ENCODE results near the gene CSNK1G1.
A peak's percentile ranks its signal among the peaks of the same experiment; 100 is the strongest.

CSNK1G1 gene

DNA sequence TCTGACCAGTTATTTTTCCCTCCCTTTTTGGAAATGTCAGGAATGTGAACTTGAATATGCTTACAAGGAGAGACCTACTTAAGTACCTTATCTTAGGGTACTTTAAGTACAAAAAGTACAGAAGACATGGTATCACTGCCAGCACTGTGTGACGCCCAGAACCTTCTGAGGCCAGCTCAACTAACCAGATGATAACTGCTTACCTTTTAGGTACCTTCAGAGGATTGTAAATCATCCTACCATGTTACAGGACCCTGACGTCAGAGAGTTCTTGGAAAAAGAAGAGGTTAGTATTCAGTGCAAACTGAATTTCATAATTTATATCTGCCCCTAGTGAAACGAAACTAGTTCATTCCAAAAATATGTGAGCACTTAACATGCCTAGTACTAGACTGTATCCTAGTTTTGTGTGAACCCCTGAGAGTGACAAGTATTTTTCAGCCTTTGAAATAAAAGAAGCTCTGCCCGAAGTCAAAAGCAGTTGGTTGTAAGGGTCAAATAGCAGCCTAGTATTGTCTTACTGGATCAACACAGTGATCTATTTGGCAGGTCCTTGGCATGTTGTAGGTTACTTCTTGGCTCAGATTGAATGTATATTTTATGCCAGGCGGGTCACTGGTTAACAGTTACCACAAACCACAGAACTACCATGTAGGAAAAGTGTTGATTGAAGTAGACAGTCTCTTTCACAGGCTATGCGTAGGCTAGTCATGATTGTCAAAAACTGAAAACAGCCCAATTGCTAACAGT, 228.3 kb downstream of the CSNK1G1 start:
- Histone ChIP-seq H3K4me1 (ENCODE audit: control insufficient read depth in 2 of 2, insufficient read depth in 1 of 2, low read depth in 1 of 2, low read length in 2 of 2) (no peaks in the 10 kb centered on the region), H3K23ac (ENCODE audit: low read depth, low read length, poor library complexity) (no peak overlapping the region), H3K4me2 (ENCODE audit: insufficient read depth, low read length, poor library complexity, severe bottlenecking) (no peak overlapping the region), H4K91ac (ENCODE audit: low read depth, low read length, poor library complexity) (no peak overlapping the region), H3K27ac (replicated peaks; ENCODE audit: low read length) (no peak overlapping the region), H2AFZ (ENCODE audit: low read length) (no peak overlapping the region), H2BK15ac (ENCODE audit: low read length) (no peak overlapping the region), H3K4me3 (ENCODE audit: low read length in 2 of 2) (no peak overlapping the region), H2AK5ac (ENCODE audit: low read depth, low read length) (no peak overlapping the region), H2BK12ac (ENCODE audit: low read length) (no peak overlapping the region), H2BK5ac (ENCODE audit: low read length) (no peak overlapping the region), H3K4ac (ENCODE audit: low read length) (no peak overlapping the region), H3K18ac (ENCODE audit: low read length) (no peak overlapping the region), H4K8ac (ENCODE audit: low read depth, low read length) (no peak overlapping the region), H3K9ac (ENCODE audit: low read depth, low read length, poor library complexity) (no peak overlapping the region), H3K36me3 (replicated peaks in 1 of 2; ENCODE audit: control insufficient read depth in 2 of 2, insufficient read depth in 2 of 2, low read length in 2 of 2) (peaks cover 46 to 94% of the 10 kb centered on the region in 2 donors), H2BK120ac (ENCODE audit: low read depth, low read length) (no peak overlapping the region), H3K9me3 (replicated peaks in 1 of 2; ENCODE audit: control insufficient read depth in 2 of 2, insufficient read depth in 1 of 2, low read depth in 1 of 2, low read length in 2 of 2) (no peaks in the 10 kb centered on the region), H3K79me1 (ENCODE audit: low read depth, low read length) (no peaks in the 10 kb centered on the region), H3K14ac (ENCODE audit: low read length) (no peak overlapping the region), H3K27me3 (ENCODE audit: control insufficient read depth in 3 of 3, insufficient read depth in 3 of 3, low read depth in 1 of 3, low read length in 3 of 3) (no peaks in the 10 kb centered on the region)
- WGBS, 2 donors (ENCODE audit: extremely low coverage in 2 of 2, insufficient read length in 2 of 2, insufficient replicate concordance in 1 of 2), result no CpG with 5 or more reads among the region's 6 CpGs
- DNase-seq (ENCODE audit: low spot score), result no peak

- no peak overlapping the region for H2BK5ac ChIP-seq (ENCODE audit: low read length)
- no peak overlapping the region for H2BK15ac ChIP-seq (ENCODE audit: low read length)
- no peak overlapping the region for H2BK120ac ChIP-seq (ENCODE audit: low read depth, low read length)
- H3K36me3 ChIP-seq (replicated peaks in 1 of 2; ENCODE audit: control insufficient read depth in 2 of 2, insufficient read depth in 2 of 2, low read length in 2 of 2), result peaks cover 37 to 94% of the 10 kb centered on the region in 2 donors
- no peak for DNase-seq (ENCODE audit: low spot score)
- H3K4me3 ChIP-seq (ENCODE audit: low read length in 2 of 2), result no peak overlapping the region
- WGBS, 2 donors (ENCODE audit: extremely low coverage in 2 of 2, insufficient read length in 2 of 2, insufficient replicate concordance in 1 of 2), result no CpG with 5 or more reads among the region's 3 CpGs
- no peak overlapping the region for H4K8ac ChIP-seq (ENCODE audit: low read depth, low read length)
- H3K23ac ChIP-seq (ENCODE audit: low read depth, low read length, poor library complexity), result no peak overlapping the region
- no peak overlapping the region for H2AK5ac ChIP-seq (ENCODE audit: low read depth, low read length)
- no peak overlapping the region for H3K4ac ChIP-seq (ENCODE audit: low read length)
- H3K79me1 ChIP-seq (ENCODE audit: low read depth, low read length), result no peaks in the 10 kb centered on the region
- H3K14ac ChIP-seq (ENCODE audit: low read length), result no peak overlapping the region
- H2BK12ac ChIP-seq (ENCODE audit: low read length), result no peak overlapping the region
- H3K27ac ChIP-seq (replicated peaks; ENCODE audit: low read length), result no peak overlapping the region
- no peak overlapping the region for H2AFZ ChIP-seq (ENCODE audit: low read length)
- no peak overlapping the region for H3K9ac ChIP-seq (ENCODE audit: low read depth, low read length, poor library complexity)
- H4K91ac ChIP-seq (ENCODE audit: low read depth, low read length, poor library complexity), result no peak overlapping the region
- H3K4me2 ChIP-seq (ENCODE audit: insufficient read depth, low read length, poor library complexity, severe bottlenecking), result no peak overlapping the region
- no peaks in the 10 kb centered on the region for H3K27me3 ChIP-seq (ENCODE audit: control insufficient read depth in 3 of 3, insufficient read depth in 3 of 3, low read depth in 1 of 3, low read length in 3 of 3)
- no peaks in the 10 kb centered on the region for H3K4me1 ChIP-seq (ENCODE audit: control insufficient read depth in 2 of 2, insufficient read depth in 1 of 2, low read depth in 1 of 2, low read length in 2 of 2)
- H3K9me3 ChIP-seq (replicated peaks in 1 of 2; ENCODE audit: control insufficient read depth in 2 of 2, insufficient read depth in 1 of 2, low read depth in 1 of 2, low read length in 2 of 2), result no peaks in the 10 kb centered on the region
- H3K18ac ChIP-seq (ENCODE audit: low read length), result no peak overlapping the region
These were observed 230.0 kb downstream of the CSNK1G1 start for GRCh38 chr15:64125978-64126377.

- H3K79me1 ChIP-seq (ENCODE audit: low read depth, low read length), result no peaks in the 10 kb centered on the region
- no peak overlapping the region for H2BK12ac ChIP-seq (ENCODE audit: low read length)
- no peak for DNase-seq (ENCODE audit: low spot score)
- H4K91ac ChIP-seq (ENCODE audit: low read depth, low read length, poor library complexity), result no peak overlapping the region
- no peak overlapping the region for H2BK120ac ChIP-seq (ENCODE audit: low read depth, low read length)
- H3K23ac ChIP-seq (ENCODE audit: low read depth, low read length, poor library complexity), result no peak overlapping the region
- WGBS, 2 donors (ENCODE audit: extremely low coverage in 2 of 2, insufficient read length in 2 of 2, insufficient replicate concordance in 1 of 2), result no CpG with 5 or more reads among the region's 3 CpGs
- peaks cover 33 to 95% of the 10 kb centered on the region in 2 donors for H3K36me3 ChIP-seq (replicated peaks in 1 of 2; ENCODE audit: control insufficient read depth in 2 of 2, insufficient read depth in 2 of 2, low read length in 2 of 2)
- no peak overlapping the region for H2AK5ac ChIP-seq (ENCODE audit: low read depth, low read length)
- H3K4ac ChIP-seq (ENCODE audit: low read length), result no peak overlapping the region
- no peak overlapping the region for H3K14ac ChIP-seq (ENCODE audit: low read length)
- H2BK15ac ChIP-seq (ENCODE audit: low read length), result no peak overlapping the region
- H2AFZ ChIP-seq (ENCODE audit: low read length), result no peak overlapping the region
- H3K4me1 ChIP-seq (ENCODE audit: control insufficient read depth in 2 of 2, insufficient read depth in 1 of 2, low read depth in 1 of 2, low read length in 2 of 2), result no peaks in the 10 kb centered on the region
- H2BK5ac ChIP-seq (ENCODE audit: low read length), result no peak overlapping the region
- no peak overlapping the region for H3K27ac ChIP-seq (replicated peaks; ENCODE audit: low read length)
- no peak overlapping the region for H3K9ac ChIP-seq (ENCODE audit: low read depth, low read length, poor library complexity)
- no peaks in the 10 kb centered on the region for H3K9me3 ChIP-seq (replicated peaks in 1 of 2; ENCODE audit: control insufficient read depth in 2 of 2, insufficient read depth in 1 of 2, low read depth in 1 of 2, low read length in 2 of 2)
- H3K4me2 ChIP-seq (ENCODE audit: insufficient read depth, low read length, poor library complexity, severe bottlenecking), result no peak overlapping the region
- H3K4me3 ChIP-seq (ENCODE audit: low read length in 2 of 2), result no peak overlapping the region
- H3K18ac ChIP-seq (ENCODE audit: low read length), result no peak overlapping the region
- no peaks in the 10 kb centered on the region for H3K27me3 ChIP-seq (ENCODE audit: control insufficient read depth in 3 of 3, insufficient read depth in 3 of 3, low read depth in 1 of 3, low read length in 3 of 3)
- H4K8ac ChIP-seq (ENCODE audit: low read depth, low read length), result no peak overlapping the region
These were observed 233.0 kb downstream of the CSNK1G1 start for GRCh38 chr15:64122936-64123351.

GRCh38 chr15:64122444-64122843, 233.5 kb downstream of the CSNK1G1 start:
- Histone ChIP-seq H2BK15ac (ENCODE audit: low read length) (no peak overlapping the region), H3K14ac (ENCODE audit: low read length) (no peak overlapping the region), H3K9ac (ENCODE audit: low read depth, low read length, poor library complexity) (no peak overlapping the region), H3K79me1 (ENCODE audit: low read depth, low read length) (no peaks in the 10 kb centered on the region), H2BK5ac (ENCODE audit: low read length) (no peak overlapping the region), H3K27ac (replicated peaks; ENCODE audit: low read length) (no peak overlapping the region), H4K8ac (ENCODE audit: low read depth, low read length) (no peak overlapping the region), H2BK12ac (ENCODE audit: low read length) (no peak overlapping the region), H3K36me3 (replicated peaks in 1 of 2; ENCODE audit: control insufficient read depth in 2 of 2, insufficient read depth in 2 of 2, low read length in 2 of 2) (peaks cover 29 to 95% of the 10 kb centered on the region in 2 donors), H3K27me3 (ENCODE audit: control insufficient read depth in 3 of 3, insufficient read depth in 3 of 3, low read depth in 1 of 3, low read length in 3 of 3) (no peaks in the 10 kb centered on the region), H3K9me3 (replicated peaks in 1 of 2; ENCODE audit: control insufficient read depth in 2 of 2, insufficient read depth in 1 of 2, low read depth in 1 of 2, low read length in 2 of 2) (no peaks in the 10 kb centered on the region), H3K4me1 (ENCODE audit: control insufficient read depth in 2 of 2, insufficient read depth in 1 of 2, low read depth in 1 of 2, low read length in 2 of 2) (no peaks in the 10 kb centered on the region), H3K23ac (ENCODE audit: low read depth, low read length, poor library complexity) (no peak overlapping the region), H3K18ac (ENCODE audit: low read length) (no peak overlapping the region), H2AFZ (ENCODE audit: low read length) (no peak overlapping the region), H4K91ac (ENCODE audit: low read depth, low read length, poor library complexity) (no peak overlapping the region), H3K4me2 (ENCODE audit: insufficient read depth, low read length, poor library complexity, severe bottlenecking) (no peak overlapping the region), H2BK120ac (ENCODE audit: low read depth, low read length) (no peak overlapping the region), H3K4me3 (ENCODE audit: low read length in 2 of 2) (peak overlapping the region in 1 of 2 donors; percentile 60), H3K4ac (ENCODE audit: low read length) (no peak overlapping the region), H2AK5ac (ENCODE audit: low read depth, low read length) (no peak overlapping the region)
- no peak for DNase-seq (ENCODE audit: low spot score)
- no CpG with 5 or more reads among the region's 1 CpG for WGBS, 2 donors (ENCODE audit: extremely low coverage in 2 of 2, insufficient read length in 2 of 2, insufficient replicate concordance in 1 of 2)

Measured in neuronal stem cell (in vitro differentiated cells).